HL-60 (cell line): ENCODE results near the gene INTS11.

Source experiments
- DNase-seq, 2 experiments: peaks; one replicate each; pipeline ENCODE4 v3.0.0-alpha.2; 2010 to 2020; ENCODE audit warnings: low read depth in 1 of 2, low spot score in 1 of 2
- H3K27ac ChIP-seq: fragments of 250-450 bp; sonication (Bioruptor Pico); replicated peaks from 2 replicates; pipeline ENCODE4 v1.5.1; 2020; ENCODE audit warnings: mild to moderate bottlenecking, moderate library complexity
- H3K27me3 ChIP-seq: fragments of 250-450 bp; sonication (Bioruptor Pico); 2 replicates; pipeline ENCODE4 v1.5.1; 2021; ENCODE audit warnings: mild to moderate bottlenecking, moderate library complexity; ENCODE audit not compliant: insufficient read depth, poor library complexity, severe bottlenecking
- H3K4me3 ChIP-seq: replicated peaks from 2 replicates; pipeline ENCODE4 v1.5.1; 2011; ENCODE audit warnings: mild to moderate bottlenecking, control low read depth, low read length; ENCODE audit not compliant: insufficient read depth
- GABPA ChIP-seq: IDR thresholded peaks from 2 replicates; pipeline ENCODE4 v1.6.1; 2012; ENCODE audit warnings: low read depth
- POLR2AphosphoS5 ChIP-seq: IDR thresholded peaks from 2 replicates; pipeline ENCODE4 v1.6.1; 2012; ENCODE audit warnings: low read depth
- SPI1 ChIP-seq: IDR thresholded peaks from 2 replicates; pipeline ENCODE4 v1.6.1; 2012; ENCODE audit warnings: low read depth, mild to moderate bottlenecking, borderline replicate concordance
- TF ChIP-seq, protein P1 (sequence below): IDR thresholded peaks from one replicate; pipeline ENCODE4 v1.5.1; 2011; ENCODE audit warnings: low read length, control low read depth, inconsistent platforms; ENCODE audit not compliant: insufficient read depth
- TF ChIP-seq, protein P2 (sequence below): IDR thresholded peaks from 2 replicates; pipeline ENCODE4 v1.6.1; 2012; ENCODE audit warnings: low read depth; ENCODE audit not compliant: insufficient replicate concordance

INTS11 gene

DNA sequence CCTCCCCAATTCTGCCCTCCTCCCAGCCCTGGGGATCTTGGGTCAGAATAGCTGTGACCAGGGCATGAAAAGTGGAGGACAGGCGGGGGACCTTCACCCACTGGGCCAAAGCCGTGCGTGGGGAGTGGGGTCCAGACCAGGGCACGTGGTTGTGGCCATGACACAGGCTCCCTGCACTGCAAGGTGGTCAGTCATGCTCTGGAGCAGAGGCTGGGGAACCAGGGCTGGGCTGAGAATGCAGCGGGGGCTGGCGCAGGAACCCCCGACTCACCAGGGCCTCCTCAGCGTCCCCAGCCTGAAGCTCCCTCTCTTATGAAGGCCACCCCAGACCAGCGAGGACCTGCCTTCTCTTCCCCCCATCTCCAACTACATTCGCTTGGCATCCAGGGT lies 22.0 kb upstream of the INTS11 start:
- Histone ChIP-seq H3K27me3 (peaks cover under 1% of the 10 kb centered on the region), H3K27ac (no peak overlapping the region), H3K4me3 (no peak overlapping the region)
- no peak for TF ChIP-seq GABPA
- TF ChIP-seq, protein P1, sequence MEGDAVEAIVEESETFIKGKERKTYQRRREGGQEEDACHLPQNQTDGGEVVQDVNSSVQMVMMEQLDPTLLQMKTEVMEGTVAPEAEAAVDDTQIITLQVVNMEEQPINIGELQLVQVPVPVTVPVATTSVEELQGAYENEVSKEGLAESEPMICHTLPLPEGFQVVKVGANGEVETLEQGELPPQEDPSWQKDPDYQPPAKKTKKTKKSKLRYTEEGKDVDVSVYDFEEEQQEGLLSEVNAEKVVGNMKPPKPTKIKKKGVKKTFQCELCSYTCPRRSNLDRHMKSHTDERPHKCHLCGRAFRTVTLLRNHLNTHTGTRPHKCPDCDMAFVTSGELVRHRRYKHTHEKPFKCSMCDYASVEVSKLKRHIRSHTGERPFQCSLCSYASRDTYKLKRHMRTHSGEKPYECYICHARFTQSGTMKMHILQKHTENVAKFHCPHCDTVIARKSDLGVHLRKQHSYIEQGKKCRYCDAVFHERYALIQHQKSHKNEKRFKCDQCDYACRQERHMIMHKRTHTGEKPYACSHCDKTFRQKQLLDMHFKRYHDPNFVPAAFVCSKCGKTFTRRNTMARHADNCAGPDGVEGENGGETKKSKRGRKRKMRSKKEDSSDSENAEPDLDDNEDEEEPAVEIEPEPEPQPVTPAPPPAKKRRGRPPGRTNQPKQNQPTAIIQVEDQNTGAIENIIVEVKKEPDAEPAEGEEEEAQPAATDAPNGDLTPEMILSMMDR: no peak
- no peak for TF ChIP-seq SPI1
- no peak for TF ChIP-seq POLR2AphosphoS5
- TF ChIP-seq, protein P2, sequence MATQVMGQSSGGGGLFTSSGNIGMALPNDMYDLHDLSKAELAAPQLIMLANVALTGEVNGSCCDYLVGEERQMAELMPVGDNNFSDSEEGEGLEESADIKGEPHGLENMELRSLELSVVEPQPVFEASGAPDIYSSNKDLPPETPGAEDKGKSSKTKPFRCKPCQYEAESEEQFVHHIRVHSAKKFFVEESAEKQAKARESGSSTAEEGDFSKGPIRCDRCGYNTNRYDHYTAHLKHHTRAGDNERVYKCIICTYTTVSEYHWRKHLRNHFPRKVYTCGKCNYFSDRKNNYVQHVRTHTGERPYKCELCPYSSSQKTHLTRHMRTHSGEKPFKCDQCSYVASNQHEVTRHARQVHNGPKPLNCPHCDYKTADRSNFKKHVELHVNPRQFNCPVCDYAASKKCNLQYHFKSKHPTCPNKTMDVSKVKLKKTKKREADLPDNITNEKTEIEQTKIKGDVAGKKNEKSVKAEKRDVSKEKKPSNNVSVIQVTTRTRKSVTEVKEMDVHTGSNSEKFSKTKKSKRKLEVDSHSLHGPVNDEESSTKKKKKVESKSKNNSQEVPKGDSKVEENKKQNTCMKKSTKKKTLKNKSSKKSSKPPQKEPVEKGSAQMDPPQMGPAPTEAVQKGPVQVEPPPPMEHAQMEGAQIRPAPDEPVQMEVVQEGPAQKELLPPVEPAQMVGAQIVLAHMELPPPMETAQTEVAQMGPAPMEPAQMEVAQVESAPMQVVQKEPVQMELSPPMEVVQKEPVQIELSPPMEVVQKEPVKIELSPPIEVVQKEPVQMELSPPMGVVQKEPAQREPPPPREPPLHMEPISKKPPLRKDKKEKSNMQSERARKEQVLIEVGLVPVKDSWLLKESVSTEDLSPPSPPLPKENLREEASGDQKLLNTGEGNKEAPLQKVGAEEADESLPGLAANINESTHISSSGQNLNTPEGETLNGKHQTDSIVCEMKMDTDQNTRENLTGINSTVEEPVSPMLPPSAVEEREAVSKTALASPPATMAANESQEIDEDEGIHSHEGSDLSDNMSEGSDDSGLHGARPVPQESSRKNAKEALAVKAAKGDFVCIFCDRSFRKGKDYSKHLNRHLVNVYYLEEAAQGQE: no peak
- no peak for DNase-seq

DNA sequence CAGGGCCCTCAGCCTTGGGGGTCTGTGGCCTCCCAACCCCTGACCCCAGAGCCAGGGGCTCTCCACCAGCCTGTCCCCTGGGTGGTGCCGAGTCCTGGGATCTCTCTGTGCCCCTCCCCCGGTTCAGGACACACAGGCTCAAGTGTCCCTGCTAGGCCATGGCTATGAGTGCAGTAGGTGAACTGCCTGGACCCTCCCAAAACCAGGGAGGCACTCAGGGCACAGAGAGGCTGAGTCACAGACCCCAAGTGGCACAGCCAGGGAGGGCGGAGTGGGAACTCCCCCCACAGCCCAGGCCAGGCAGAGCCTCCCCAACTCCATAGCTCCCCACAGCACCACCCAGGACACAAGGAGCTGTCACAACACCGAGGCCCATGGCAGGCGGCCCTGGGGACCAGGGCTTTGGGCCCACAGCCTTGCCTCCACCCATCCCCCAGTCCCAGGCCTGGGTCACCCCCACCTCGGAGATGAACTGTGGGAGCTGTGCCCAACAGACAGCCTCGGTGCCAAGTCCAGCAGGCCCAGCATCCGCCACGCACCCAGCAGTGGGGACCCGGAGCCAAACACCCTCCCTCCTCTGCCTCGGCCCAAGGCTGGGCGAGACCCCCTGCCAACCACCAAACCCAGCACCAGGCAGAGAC lies 21.5 kb upstream of the INTS11 start:
- Histone ChIP-seq H3K4me3 (no peak overlapping the region), H3K27me3 (no peaks in the 10 kb centered on the region), H3K27ac (no peak overlapping the region)
- DNase-seq: no peak
- TF ChIP-seq, protein P1: no peak
- no peak for TF ChIP-seq GABPA
- TF ChIP-seq SPI1: no peak
- TF ChIP-seq, protein P2: no peak
- TF ChIP-seq POLR2AphosphoS5: no peak

DNA sequence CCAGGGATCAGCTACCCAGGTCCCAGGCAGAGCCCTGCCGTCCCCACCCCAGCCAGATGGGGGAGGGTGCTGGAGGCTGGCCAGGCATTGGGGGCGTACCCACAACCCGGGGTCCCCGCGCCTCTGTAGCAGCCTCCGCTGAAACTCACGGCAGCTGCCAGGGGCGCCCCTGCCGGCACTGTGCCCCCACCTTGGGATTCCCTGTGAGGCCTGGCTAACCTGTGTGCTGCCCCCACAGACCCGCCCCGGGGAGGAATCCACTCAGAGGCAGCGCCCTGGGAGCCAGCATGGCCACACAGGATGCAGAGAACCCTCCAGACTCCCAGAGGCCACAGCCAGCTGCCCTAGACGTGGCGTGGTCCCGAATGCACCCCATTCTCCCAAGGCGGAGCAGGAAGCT lies 20.9 kb upstream of the INTS11 start:
- Histone ChIP-seq H3K27me3 (no peaks in the 10 kb centered on the region), H3K27ac (no peak overlapping the region), H3K4me3 (no peak overlapping the region)
- TF ChIP-seq, protein P2: no peak
- no peak for TF ChIP-seq GABPA
- TF ChIP-seq POLR2AphosphoS5: no peak
- no peak for TF ChIP-seq SPI1
- no peak for DNase-seq
